ENCODE results near the gene UCHL3.

UCHL3 gene

DNA sequence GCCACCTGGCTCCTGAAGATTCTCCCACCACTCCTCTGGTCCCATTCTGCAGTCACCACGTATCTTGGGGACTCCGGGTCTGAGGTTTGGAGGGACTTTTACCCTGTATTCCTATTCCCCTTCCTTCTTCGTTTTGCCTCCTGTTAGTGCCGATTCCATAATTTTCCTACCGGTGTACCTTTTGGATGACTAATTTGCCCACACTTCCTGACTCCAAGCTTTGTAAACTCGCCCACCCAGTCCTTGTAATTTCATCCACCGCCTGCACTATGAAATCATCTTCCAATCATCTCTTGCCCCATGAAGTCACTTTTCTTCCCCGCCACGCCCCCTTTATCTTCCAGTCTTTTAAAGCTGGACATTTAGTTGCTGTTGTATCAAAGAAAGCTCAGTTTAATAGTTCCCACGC is 572 bp downstream of the UCHL3 start:
- DNase-seq: peak; percentile 37

DNA sequence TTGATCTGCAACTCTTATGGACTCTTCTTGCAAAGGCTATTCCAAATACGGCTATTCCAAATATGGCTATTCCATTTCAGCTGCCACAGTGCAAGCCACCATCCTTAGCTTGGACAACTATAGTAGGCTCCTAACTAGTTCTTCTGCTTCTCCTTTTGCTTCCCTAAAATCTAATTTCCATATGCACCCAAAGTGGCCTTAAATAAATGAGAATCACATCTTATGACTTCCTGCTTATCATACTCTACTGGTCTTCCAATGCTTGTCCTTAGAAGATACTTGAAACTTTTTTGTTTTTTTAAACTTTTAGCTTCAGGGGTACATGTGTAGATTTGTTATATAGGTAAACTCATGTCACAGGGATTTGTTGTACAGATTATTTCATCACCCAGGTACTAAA is 4.9 kb downstream of the UCHL3 start:
- no peak for DNase-seq

DNA sequence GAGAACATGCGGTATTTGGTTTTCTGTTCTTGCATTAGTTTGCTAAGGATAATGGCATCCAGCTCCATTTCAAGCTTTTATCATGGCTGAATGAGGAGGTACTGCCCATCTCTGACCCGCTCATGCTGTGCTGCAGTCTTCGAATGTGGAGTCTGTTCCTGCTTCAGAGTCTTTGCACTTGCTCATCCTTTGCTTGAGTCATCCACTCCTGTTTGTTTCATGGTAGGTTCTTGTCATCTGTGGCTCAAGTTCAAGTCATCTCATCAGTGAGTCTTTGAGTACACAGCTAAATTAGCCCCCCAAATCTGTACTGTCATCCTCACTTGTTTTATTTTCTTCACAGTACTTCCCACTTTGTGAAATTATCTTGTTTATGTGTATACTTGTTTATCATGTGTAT is 5.4 kb downstream of the UCHL3 start:
- DNase-seq: no peak

DNA sequence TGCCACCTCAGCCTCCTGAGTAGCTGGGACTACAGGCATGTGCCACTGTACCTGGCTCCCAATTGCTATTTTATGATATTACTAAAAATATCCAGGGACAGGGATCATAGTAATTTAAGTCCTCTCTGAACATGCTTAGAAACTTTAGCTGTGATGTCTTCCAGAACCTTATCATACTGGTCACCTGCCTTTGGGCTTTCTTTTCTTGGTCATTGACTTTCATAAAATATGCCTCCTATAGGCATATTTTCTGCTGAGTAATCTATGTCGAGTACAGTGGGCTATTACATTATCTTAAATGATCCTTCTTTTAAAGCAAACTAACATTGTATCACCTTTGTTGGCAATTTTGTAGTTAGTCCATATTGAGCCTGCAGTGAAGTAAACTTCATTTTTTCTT is 6.2 kb downstream of the UCHL3 start:
- DNase-seq: no peak

DNA sequence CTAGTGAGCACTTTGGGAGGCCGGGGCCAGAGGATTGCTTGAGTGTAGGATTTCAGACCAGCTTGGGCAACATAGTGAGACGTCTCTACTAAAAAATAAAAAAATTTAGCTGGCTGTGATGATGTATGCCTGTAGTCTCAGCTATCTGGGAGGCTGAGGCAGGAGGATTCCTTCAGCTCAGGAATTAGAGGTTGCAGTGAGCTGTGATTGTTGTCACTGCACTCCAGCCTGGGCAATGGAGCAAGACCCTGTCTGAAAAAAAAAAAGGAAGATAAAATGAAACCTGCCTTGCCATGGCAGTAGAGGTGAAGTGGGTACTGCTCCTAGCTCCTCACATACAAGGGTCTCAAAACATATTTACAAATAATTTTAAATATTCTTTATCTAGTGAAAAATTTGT is 7.4 kb downstream of the UCHL3 start:
- no peak for DNase-seq

DNA sequence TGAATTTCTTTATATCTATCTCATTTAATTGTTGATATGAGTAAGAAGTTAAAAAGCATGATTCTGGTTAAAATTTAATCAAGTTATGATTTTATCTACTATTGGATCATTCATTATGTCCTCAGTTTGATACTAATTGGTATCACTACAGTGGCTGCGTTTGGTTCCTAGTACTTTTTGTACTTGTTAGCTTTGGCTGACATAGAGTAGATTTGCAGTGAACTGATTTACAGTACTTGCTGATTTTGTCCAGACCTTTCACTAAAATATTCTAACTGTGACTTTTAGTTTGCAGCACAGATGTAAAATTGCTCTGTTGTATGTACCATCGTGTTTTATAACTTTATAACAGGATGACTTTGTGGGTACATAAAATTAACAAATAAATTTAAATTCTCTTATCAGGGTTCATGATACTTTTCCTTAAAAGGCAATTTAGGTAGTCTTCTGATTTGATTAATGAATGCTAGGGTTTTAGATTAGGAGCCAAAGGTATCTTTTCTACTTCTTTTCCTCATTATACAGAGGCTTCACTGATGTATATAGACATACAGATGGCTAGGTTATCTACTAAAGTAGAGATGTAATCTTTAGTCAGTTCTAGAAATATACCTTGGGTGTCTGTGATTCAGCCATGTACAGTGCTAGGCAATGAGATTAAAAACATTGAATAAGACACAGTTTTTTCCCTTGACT is 8.7 kb downstream of the UCHL3 start:
- no peak for DNase-seq

DNA sequence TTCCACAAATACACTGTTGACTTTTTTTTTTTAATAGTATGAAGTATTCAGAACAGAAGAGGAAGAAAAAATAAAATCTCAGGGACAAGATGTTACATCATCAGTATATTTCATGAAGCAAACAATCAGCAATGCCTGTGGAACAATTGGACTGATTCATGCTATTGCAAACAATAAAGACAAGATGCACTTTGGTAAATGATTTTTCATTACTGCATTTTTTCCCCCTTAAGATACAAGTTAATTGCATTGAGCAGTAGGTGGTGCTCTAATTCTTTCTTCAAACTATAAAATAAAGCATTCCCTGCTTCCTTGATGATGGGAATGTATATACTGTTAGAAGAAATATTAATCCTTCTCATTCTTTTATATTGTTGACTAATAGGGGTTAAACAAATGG is 17.1 kb downstream of the UCHL3 start:
- DNase-seq: no peak

DNA sequence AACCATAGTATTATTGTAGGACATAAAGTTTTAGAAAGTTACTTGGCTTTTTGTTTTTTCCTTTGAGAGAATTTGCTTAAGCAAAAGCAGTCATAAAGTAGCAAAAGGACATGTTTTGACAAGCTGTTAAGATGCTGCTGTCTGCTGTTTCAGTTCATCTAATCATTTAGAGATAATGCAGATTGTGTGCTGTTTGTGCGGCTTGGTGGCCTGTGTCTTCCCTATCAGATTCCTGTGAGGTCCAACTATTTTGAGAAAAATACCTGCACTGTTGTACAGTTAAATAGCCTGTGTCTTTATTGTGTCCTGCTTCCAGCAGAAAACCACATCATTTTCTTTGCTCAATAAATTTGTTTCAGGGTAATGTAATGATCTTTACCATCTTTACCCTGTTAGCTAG is 20.0 kb downstream of the UCHL3 start:
- DNase-seq: no peak

DNA sequence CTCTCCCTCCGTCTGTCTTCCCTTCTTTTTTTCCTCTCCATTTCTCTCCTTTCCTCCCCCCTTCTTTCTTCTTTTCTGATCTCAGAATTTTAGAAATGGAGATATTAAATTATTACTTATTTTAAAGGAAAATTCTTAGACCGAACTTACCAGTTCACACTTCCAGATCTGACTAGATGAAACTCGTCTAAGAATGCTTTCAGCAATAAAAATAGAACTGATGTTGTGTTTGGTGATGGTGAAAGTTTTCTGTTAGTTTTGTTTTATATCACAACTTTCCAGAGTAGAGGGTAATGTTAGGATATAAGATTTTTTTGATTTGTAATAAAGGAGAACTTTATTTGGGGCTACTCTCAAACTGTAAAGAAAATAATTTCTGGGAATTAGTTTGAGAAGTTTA is 29.9 kb downstream of the UCHL3 start:
- no peak for DNase-seq

DNA sequence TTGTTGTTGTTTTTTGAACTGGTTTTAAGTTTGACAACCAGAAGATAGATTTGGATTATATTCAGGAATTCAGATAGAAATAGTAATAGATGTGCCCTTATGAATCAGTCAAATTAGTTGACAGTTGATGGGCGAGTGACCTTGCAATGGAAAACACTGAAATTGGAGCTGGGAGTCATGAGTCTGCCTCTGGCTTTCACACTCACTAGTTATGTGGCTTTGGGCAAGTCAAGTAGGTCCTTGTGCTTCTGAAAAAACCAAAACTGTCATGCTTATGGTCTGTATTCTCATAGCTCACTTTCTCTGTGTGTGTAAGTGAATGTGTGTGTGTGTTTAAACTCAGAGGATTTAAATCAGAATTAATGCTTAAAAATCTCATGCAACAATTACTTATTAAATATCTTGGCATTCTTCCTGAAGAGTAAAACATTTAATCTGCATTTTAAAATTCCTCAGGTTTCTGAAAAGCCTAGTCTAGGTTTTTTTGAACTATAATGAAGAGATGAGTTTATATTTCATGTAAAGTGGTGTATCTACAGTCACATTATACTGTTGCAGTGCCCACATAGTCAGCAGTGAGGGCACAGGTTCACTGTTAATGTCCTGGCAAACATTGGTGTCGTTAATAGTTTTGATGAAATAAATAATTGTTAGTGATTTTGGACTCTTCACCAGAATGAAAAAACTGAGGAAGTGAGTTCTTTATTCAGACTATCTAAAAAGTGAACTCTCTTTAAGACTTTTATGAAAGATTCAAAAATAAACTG is 32.5 kb downstream of the UCHL3 start:
- DNase-seq: no peak

DNA sequence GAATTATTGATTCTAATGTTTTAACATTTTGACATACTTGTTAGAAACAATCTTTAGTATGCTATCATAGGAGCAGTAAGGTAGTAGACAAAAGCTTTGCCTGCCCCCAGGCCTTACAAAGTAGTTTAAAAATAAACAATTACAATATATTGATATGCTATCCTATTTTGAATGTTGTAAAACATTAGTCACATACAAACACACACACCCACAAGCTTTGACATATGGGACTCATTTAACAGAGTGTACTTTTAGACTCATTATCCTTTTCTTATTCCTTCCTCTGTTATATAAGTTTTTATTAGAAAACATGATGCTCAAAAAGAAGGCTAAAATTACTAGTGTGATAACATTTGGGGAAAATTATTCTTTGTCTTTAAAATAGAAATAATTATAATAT is 33.5 kb downstream of the UCHL3 start:
- DNase-seq: no peak

DNA sequence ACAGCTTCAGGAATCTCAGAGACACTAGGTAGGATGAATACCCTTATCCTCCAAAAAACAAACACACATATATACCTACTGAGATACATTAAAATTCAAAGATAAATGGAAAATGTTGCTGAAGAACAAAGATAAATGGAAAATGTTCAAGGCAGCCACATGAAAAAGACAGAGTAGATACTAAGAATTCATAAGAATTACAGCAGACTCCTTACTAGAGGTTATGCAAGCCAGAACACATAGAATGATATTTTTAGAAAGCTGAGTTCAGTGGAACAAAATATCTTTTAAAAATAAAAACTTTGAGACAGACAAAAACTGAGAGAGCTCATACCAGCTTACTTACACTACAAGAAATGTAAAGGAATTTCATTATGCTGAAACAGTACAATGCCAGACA is 35.6 kb downstream of the UCHL3 start:
- no peak for DNase-seq

DNA sequence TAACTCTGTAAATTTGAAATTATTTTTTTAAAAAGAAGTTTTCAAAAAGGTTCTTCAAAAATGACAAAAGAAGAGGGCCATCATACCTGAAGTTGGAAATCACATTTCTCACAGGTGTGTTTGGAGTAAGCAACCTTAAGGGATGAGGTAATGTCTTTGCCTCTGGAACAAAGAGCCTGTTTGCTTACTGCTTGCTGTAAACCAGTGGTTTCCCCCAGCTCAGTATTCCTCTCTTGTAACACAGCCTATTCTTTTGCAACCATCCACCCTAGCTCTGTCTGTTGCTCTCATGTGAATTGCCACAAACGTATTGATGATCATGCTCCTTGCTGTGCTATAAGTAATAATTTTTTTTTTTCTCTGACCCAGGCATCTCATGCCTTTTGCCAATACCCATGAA is 38.1 kb downstream of the UCHL3 start:
- DNase-seq: no peak

DNA sequence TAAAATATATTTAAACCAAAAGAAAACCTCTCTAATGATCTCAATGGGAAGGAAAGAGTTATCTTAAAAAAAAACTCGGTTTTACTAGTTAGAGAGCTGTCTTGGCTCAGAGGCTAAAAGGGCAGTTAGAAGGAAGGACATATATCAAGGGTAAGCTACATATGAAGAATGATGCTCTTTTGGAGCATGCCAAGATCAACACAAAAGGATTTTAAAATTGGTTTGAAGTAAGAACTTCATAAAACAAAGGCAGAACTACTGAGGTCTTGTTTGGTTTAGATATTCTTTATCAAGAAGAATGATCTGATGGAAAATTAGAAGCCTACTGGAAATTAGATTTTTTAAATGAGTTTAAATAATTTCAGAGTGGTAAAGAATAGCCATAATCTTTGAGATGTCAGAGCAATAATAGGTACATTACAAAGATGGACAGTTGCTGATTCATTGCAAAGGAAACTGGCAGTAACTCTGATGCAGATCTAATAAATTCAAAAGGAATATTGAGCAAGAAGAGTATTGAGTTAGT is 47.1 kb downstream of the UCHL3 start:
- DNase-seq: no peak

DNA sequence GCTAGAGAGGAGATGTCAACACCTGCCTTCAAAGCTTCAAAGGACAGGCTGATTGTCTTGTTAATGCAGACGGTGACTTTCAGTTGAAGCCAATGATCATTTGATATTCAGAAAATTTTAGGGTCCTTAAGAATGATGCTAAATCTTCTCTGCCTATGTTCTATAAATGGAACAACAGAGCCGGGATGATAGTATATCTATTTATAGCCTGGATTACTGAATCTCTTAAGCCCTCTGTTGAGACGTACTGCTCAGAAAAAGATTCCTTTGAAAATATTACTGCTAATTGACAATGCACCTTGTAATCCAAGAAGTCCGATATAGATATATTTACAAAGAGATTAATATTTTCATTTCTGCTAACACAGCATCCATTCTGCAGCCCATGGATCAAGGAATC is 50.8 kb downstream of the UCHL3 start:
- no peak for DNase-seq

DNA sequence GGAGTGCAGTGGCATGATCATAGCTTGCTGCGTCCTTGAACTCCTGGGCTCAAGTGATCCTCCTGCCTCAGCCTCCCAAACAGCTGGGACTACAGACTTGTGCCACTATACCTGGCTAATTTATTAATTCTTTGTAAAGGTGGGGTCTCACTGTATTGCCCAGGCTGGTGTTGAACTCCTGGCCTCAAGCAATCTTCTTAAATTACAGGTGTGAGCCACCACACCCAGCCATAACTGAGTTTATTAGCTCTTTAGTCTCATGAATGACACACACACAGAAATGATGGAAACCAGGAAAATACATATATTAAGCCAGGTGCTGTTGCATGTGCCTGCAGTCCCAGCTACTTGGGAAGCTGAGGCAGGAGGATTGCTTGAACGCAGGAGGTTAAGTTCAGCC is 53.4 kb downstream of the UCHL3 start:
- no peak for DNase-seq

DNA sequence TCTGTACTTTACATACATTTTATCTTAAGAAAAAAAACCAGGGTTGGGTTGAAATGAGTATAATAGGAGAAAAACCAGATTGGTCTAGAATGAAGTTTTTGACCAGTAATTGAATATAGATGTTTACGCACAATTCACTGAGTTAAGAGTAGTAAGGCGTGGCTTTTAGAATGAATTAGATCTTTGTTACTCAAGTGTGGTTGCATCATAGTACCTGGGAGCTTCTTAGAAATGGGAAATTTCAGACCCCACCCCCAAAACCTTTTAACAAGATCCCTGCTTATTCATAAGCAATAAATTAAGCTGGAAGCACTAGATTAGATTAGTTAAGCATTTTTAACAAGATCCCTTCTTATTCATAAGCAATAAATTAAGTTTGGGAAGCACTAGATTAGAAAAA is 57.9 kb downstream of the UCHL3 start:
- DNase-seq: no peak

DNA sequence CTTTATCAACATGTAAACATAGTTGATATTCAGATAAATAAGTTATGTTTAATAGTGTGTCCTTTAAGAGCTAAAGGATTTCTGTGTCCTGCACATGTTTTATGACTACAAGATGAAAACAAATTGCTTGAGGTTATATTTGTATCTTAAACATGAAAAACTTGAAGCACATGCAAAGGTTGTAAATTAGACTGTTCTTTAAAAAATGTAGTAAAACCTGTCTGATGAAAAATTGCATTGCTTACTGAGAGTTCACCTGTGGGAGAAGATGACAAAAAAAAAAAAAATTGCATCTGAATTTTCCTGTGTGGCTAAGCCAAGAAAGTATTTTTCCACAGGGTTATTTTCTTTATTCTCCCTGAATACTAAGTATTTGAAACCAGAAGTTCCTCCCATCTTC is 60.9 kb downstream of the UCHL3 start:
- no peak for DNase-seq

DNA sequence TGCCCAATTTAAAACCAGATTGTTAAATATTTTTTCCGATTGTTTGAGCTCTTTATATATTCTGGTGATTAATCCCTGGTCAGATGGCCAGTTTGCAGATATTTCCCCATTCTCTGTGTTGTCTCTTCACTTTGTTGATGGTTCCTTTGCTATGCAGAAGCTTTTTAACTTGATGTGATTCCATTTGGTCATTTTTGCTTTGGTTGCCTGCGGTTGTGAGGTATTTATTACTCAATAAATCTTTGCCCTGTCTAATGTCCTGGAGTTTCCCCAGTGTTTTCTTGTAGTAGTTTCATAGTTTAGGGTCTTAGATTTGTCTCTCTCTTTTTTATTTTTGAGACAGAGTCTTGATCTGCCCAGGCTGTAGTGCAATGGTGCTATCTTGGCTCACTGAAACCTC is 62.8 kb downstream of the UCHL3 start:
- no peak for DNase-seq

DNA sequence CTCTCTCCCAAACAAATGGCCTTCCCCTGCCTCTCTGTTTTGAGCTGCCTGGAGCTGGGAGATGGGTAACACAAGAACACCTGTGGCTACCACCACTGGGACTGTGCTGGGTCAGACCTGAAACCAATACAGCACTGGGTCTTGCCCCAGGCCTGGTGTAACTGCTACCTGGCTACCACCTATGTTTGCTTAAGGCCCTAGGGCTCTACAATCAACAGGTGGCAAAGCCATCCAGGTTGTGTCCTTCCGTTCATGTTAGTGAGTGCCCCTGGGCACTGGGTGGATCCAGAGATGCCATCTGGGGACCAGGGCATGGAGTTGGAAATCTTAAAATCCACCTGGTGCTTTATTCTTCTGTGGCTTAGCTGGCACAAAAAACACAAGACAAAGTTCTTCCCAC is 67.6 kb downstream of the UCHL3 start:
- no peak for DNase-seq

DNA sequence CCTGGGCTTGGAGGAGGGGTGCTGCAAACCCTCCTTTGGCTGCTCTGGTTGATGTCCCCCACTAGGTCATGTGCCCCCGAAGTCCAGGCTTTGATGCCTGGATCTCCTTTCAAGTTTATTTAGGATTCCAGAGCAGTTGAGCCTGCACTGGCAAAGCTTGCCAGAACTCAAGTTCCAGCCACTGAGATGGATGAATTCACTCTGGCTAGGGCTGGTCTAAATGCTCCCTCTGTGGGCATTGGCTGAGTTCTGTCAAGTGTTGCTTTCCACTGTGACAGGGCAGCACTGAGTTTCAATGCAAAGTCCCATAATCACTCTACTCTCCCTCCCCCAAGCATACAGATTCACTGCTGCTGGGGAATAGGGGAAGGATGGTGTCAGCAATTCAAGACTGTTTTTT is 68.7 kb downstream of the UCHL3 start:
- DNase-seq: no peak

DNA sequence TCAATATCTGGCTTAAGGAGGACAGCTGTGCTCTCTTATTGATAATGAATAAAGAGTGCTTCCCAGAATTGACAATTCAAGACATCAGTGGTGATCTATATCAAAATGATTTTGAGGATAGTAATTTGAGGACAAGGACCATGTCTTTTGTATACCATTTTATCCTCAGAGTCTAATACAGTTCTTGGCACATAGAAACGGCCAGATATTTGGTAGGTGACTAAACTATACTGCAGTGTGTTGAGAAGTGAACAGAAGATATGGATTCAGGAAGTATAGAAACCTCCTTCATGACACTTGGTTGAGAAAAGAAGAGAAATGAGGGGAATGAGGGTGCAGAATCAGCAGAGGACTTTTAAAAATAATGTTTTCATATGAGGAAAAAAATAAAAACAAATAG is 70.4 kb downstream of the UCHL3 start:
- DNase-seq: no peak

DNA sequence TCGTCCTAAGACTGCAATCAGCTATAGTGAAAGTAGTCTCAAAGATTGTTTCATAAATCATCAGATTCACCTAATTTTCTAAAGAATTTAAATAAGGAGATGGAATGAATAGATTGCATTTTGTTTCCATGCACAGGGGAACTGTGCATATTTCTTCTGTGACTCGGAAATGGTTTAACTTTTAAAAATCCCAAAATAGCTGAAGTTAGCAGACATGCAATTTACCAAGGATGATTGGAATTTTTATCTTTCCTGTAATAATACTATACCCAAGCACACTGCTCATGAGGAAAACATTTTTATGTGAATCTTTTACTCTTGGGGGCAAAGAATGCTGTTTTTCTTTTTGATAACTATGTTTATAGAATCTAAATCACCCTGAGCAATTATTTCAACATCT is 71.6 kb downstream of the UCHL3 start:
- DNase-seq: no peak

DNA sequence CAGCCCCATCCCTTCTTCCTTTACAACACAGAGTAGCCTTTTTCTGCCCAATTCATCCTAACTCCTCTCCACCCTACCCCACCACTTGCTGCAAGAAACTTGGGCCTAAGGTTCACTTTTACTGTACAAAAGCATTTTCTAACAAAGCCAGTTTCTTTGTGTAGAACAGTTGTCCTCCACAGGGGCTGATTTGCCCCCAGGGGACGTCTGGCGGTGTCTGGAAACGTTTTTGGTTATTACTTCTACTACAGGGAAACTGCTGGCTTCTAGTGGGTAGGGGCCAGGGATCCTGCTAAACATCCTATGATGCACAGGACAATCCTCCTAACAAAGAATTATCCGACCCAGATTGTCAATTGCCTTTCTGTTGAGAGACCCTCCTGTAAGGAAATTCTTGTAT is 79.2 kb downstream of the UCHL3 start:
- no peak for DNase-seq

DNA sequence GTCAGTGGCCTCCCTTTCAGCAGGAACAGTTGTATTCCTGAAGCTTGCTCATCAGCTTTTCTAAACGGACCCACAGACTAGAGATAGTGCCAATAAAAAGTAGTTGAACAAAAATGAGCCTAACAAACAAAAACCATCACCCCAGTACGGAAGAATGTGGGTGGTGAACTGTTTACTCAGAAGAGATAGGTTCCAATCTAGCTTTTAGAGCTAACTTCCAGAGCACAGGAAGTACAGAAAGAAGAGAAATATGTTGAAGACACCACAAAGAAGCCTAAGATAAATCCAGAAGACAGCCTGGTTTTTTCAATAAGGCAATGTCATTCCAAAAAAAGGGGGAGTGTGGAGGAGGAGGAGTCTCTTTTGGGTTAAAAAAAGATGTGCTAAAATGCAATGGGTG is 83.7 kb downstream of the UCHL3 start:
- no peak for DNase-seq
